ENCODE measurements around the gene CDH24.

Gene CDH24

DNA sequence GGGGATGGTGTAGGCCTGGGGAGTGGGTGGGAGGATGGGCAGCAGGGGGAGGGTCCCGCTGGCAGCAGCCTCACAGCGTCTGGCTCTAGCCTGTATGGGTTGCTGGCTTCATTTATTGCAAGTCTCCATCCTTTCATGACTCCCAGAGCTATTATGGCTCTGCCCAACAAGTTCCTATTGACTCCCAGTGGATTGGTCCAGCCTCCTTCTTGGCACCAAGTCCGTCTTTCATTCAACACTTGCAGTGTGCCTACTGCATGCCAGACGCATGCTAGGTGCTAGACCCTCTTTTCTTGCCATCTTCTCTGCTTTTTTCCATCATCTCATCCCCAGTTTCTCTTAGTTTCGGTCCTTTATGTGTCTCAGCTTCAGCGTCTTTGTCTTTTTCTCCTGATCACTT is 14.2 kb downstream of the CDH24 start:
- no peak for DNase-seq

DNA sequence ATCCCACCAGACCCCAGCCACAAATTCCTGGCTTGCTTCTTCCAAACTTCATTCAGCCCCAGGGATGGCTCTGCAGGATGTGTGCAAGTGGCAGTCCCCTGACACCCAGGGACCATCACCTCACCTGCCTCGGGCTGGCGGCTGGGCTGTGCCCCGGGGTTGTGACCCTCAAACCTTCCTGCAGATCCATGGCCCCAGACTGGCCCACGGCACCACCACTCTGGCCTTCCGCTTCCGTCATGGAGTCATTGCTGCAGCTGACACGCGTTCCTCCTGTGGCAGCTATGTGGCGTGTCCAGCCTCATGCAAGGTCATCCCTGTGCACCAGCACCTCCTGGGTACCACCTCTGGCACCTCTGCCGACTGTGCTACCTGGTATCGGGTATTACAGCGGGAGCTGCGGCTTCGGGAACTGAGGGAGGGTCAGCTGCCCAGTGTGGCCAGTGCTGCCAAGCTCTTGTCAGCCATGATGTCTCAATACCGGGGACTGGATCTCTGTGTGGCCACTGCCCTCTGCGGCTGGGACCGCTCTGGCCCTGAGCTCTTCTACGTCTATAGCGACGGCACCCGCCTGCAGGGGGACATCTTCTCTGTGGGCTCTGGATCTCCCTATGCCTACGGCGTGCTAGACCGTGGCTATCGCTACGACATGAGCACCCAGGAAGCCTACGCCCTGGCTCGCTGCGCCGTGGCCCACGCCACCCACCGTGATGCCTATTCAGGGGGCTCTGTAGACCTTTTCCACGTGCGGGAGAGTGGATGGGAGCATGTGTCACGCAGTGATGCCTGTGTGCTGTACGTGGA is 15.0 kb downstream of the CDH24 start, which contains the start of gene PSMB11:
TSS of gene PSMB11 (plus strand) at position 51 of the 804 bp plus-strand sequence. CDS start at position 65, 14 bp downstream.
- DNase-seq: no peak

DNA sequence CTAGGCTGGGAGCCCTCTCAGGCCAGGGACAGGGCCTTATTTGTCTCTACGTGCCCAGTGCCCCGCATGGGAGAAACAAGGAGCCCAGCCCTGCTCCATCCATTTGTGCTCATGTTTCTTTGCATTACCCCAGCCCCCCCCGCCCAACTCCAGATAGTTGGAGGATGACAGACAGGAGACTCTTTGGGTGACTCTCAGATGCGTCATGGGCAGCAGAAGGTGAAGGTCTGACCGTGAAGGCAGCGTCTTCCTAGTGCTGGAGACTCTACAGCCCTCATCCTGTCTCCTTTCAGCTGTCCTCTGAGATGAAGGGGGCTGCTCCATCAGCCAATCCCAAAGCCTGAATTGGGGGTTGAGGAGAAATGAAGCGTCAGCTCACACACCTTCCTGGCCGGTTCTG is 15.6 kb downstream of the CDH24 start:
- DNase-seq: no peak

DNA sequence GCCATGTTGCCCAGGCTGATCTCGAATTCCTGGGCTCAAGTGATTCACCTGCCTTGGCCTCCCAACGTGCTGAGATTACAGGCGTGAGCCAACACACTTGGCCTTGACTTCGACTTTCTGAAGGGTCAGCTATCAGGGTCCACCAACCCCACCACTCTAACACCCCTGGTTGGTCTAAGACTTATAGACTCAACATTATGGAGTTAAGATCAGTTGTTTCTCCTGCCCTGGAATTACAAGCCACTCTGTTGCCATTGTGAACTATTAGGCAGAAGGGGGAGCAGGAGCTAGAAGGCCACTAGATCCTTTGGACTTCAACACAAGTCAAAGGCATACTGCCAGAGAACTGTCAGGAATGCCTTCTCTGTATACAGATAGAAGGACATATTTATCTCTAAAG is 17.2 kb downstream of the CDH24 start:
- DNase-seq: no peak

DNA sequence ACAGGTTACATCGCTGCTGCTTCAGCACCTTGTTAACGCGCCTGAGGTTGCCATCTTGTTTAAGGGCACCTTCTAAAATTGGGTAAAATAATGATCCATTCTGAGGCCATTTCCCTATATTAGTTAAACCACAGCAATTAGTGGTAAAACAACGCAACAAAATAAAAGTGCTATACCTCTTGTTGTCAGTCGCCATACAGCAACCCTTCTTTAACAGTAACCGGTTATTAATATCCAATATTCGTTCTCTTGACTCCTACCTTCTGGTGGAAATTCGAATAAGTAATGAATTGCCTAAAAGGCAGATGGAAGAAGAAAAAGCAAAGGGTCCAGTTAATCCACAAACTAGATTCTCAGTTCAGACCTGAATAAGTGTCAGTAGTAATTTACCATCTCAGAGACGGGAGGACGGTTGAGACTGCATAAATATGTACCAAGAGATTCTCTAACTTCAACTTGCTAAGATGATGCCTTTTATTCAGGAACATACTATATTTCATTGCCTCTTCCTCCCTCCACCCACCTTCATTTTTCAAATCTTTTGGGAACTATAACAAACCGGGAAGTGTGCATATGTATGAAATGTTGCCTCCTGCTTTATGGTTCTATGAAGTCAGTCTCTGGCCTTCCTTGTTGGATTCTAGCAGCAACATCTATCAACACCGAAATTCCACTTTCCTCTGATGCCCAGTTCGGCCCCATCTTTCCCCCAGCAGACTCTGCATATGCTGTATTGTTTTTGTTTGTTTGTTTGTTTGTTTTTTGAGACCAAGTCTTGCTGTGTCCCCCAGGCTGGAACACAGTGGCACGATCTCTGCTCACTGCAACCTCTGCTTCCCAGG is 21.8 kb downstream of the CDH24 start:
- no peak for DNase-seq

DNA sequence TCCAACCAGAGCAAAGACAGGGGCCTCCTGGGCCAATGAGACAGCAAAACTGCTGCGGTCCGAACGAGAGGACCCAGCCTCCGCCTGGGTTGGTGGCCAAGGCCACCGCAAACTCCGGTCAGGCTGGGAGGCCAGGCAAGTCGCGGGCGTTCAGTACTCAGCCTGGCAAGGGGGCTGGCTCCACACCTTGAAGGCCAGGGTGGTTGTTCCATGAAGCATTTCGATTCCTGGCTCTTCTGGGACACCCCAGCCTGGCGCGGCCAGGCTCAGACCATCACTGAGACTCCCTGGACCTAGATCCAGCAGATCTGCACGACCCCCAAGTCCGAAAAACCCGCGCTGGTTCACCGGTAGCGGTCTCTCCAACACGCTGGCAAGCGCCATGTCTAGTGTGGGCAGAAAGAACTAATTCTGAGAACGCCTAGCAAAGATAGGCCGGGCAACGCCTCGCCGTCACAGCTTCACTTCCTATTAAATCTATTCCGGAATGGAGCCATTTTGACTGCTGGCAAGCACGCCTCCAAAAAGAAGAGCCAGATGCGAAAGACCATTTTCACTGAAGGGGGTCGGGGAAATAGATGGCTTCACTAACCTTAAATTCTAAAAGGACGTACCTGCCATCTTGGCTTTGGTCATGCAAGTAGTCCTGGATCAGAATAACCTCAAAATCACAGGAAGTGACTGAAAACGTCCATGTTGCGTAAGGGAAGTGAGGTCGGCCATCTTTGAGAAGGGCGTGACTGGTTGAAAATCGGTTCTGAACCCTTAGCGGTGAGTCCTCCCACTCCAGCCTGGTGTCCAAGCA is 22.6 kb downstream of the CDH24 start, which contains the start of gene PSMB5:
TSS of gene PSMB5 (minus strand) at position 403 of the 805 bp plus-strand sequence. CDS start at position 384, 19 bp downstream.
- DNase-seq: peak; percentile 83

DNA sequence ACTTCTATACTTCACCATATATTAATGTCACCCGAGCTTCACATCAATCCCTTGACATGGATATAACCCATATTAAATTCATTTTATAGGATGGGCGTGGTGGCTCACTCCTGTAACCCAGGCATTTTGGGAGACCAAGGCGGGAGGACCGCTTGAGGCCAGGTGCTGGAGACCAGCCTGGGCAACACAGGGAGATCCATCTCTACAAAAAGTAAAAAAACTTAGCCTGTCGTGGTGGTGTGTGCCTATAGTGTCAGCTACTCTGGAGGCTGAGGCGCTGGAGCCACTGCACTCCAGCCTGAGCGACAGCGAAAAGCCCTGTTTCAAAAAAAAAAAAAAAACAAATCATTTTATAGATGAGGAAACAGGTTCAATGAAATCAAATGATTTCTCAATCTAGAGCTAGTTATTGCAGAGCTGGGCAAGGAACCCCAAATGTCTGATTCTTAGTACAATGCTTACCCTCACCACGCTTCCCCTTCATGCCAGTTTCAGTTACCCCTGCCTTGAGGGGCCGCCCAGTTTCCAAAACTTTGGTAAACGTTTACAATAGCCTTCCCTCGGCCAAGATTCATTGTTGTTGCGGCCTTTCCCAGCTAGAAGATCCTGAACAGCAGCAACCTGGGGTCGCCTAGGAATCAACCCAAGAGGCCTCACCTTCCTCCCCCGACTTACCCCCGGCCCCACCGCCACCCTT is 23.4 kb downstream of the CDH24 start:
- no peak for DNase-seq

DNA sequence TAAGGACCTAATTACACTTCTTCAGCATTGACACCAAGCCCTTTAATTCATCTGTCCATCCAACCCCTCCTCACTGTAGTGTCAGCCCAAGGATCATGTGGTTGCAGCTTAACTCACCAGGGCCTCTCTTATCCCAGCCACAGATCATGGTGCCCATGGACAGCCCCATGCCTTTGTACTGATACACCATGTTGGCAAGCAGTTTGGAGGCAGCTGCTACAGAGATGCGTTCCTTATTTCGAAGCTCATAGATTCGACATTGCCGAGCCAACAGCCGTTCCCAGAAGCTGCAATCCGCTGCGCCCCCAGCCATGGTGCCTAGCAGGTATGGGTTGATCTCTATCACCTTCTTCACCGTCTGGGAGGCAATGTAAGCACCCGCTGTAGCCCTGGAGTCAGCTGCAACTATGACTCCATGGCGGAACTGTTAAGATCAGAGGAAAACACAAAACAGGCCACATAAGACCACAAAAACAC is 24.0 kb downstream of the CDH24 start:
- DNase-seq: no peak

DNA sequence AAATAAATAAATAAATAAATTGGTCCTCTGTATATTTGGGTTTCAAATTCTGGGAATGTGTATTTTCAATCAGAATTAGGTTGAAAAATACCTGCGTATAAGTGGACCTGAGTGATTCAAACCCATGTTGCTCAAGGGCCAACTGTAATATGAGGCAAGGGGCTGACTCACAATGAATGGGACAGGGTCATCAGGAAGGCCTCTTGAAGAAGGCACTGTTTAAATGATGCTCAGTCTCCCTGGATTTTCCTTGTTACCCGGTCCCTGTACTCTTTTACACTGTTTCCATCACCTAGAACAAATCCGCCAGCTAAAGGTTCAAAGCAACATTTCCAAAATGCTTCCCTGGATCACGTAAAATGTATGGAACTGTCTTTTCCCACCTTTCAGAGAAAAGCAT is 26.4 kb downstream of the CDH24 start:
- no peak for DNase-seq

DNA sequence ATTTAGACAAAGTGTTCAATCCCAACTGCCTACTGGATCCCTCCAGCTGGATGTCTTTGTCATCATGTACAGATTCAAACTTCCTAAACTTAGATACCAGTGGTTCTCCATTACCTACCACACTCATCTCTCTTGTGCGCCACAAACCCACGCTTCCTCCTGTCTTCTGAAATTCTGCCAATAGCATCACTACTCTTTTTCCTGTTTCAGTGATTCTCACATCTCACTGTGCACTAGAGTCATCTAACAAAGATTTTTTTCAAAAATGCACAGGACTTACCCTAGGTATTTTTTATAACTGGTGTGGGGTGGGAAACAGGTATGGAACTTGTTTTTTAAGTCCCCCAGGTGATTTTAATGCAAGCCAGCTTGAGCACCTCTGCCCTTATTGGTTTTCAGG is 28.5 kb downstream of the CDH24 start:
- DNase-seq: no peak

DNA sequence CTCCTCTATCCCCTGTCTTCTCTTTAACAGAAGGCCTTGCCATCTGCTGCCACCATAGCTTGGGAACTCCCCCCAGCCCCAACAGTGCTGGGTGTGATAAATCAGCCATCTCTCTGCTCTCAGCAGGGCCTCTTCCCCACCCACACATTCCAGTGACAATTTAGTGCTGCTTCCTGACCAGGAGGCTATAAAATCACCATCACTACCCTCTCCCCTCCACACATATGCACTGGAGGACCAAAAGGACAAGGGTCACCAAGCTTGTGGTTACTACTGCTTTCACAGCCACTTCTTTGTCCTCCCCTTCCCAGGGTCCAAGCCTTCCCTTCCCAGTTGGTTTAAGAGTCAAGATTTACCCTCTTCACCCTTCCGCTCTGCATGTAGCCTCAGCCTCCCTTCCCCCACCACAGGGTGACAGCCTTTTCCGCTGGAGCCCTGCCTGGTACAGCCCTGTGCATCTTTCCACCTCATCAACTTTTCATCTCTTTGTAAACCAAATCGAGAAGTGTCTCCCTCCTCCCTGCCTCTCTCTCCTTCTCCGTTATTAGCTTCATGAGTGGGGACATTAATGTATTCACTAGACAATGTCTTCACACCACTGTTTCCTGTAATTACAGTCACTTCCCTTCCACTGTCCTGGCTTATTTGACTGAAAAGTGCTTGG is 32.0 kb downstream of the CDH24 start:
- DNase-seq: no peak

DNA sequence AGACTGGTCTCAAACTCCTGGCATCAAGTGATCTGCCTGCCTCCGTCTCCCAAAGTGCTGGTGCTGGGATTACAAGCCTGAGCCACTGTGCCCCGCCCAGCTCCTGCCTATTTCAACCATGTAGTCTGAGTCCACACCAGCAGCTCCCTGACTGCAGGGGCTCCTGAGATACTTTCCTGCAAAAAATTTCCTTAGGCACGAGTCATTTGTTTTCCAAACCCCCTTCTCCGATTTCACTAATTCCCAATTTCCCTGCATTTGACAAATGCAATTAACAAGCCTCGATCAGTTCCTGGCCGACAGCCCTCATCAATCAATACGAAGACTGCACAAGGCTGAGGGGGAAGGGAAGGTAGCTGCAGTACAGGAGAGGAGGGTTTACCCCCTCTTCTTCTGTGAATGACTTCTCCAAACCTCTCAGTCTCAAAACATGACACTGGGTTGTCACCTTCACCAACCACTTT is 32.7 kb downstream of the CDH24 start:
- DNase-seq: no peak

DNA sequence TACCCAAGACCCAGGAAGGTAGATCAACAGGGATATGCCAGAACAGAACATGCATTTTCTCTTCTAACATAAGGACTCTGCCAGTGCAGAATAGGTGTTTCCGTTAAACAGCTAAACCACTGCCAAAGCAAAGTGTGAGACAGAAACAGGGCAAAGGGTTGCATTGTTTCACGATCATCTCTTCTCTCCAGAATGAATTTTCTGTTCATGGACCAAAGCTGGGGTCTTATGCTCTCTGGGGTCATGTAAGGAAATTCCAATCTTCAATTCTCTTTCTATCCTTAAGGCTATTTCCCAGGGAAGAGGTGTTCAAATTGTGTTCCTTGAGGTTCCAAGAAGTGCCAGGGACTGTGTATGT is 33.5 kb downstream of the CDH24 start:
- DNase-seq: no peak

DNA sequence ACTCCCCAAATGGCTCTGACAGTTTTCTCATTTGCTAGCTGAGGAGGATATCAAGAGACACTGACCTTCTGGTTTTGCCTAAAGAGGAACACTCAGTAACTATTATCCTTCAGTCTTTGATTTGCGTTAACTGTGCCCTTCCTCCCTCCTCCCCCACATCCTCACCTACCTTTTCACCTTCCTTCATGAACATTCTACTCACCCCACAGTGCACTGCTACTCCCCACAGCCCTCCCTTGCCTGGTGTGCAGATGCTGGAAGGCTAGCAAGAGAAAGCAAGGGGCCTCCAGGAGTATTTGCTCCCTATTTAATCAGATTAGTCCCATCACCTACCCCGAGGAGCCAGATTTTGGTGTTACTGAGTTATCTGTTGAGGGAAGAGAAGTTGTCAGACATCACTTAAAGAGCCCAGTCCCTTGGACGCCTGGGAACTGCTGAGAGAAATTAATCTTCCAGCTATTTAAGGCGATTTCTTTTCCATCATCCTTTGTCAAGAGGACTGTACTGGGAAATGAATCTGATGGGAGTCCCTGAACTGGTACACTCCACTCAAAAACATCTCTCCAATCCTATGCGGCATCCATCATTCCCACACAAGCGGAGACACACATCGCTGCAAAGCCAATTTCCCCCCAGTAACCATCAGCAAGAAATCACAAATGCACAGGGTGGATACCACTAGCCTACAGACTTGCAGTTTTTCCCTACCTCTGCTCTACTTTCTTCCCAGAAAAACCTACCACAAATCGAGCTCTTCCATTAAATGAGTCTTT is 34.1 kb downstream of the CDH24 start:
- no peak for DNase-seq

DNA sequence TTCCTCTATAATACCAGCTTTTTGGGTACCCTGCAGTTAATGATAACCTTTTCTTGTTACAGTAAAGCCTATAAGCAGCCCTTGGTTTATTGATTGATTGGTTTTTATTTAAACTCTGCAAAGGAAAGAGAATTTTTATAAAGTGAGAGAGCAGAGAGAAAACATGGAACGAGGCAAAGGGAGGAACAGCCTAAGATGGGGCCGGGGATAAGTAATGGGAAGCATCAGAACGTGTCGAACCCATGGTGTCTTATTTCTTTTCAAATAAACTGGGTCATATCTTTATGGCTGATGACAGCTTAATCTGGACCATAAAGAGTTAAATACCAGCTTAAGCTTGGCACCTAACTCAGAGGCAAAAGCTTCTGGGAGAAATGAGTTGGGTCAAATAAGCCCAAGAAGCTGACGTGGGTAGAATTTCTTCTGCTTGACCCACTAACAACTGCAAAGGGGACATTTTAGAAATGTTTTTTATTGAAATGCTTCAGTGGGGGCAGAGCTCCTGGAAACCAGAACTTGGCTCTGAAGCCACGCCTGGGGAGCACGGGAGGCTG is 35.4 kb downstream of the CDH24 start:
- DNase-seq: no peak

DNA sequence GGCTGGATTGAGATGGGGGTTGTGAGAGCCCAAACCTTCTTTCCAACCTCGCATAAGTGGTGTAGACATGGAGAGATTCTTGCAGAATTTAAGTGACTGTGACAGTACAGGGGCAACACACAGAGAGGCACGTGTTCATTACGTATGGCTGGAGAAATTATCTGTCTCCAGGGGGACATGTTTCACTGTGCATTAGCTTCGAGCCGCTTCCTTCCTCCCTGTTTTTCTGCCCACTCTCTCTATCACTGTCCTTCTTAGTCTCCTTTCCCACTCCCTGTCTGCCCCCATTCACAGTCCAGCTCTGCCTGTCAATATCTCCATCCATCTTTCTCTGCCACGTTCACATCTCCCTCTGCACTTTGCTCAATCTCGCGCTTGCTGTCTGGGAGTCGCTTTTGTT is 35.9 kb downstream of the CDH24 start:
- no peak for DNase-seq

DNA sequence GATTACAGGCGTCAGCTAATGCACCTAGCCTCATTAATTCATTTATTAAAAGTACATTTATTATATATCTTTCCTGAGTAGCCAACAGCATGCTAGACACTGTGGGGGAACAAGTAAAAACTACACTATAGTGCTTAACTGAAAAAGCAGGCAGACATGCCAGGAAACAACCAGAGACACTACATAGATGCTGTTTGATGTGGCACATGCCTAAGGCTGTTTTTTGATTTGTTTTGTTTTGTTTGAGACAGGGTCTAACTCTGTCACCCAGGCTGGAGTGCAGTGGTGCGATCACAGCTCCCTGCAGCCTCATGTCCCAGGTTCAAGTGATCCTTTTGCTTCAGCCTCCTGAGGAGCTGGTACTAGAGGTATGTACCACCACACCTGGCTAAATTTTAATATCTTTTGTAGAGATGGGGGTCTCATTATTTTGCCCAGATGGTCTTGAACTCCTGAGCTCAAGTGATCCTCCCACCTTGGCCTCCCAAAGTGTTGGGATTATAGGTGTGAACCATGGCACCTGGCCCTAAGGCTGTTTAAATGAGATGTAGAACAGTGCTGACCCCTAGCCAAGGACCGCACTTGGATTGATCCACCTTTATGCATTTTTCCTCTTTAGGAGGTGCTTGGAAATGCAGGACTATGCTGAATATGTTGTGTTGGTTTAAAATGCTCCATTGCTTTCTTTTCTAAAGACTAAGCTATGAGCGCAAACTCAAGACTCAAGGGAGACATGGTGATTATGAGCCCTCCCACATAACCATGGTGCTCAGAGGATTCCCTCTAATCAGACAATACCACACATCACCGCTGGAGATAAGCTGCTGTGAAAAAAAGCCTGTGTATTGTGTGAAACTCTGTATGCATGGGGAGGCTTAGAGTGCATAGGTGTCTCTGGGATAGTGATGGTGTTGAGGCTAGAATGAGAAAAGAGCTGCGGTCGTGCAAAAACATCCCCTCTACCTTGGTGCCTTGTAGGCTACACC is 36.9 kb downstream of the CDH24 start:
- no peak for DNase-seq

DNA sequence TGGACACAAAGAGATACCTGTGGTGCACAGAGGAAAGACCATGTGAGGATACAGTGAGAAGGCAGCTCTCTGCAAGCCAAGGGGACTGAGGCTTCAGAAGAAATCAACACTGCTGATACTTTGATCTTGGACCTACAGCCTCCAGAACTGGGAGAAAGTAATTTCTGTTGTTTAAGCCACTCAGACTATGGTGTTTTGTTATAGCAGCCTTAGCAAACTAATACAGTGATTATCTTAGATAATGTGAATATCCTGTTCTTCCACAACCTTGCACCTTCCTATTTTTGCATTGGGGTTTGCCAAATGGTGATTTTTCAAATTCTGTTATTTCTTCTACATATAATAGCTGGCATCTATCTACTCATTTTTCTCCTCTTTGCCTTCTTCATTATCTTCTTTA is 39.2 kb downstream of the CDH24 start:
- no peak for DNase-seq

DNA sequence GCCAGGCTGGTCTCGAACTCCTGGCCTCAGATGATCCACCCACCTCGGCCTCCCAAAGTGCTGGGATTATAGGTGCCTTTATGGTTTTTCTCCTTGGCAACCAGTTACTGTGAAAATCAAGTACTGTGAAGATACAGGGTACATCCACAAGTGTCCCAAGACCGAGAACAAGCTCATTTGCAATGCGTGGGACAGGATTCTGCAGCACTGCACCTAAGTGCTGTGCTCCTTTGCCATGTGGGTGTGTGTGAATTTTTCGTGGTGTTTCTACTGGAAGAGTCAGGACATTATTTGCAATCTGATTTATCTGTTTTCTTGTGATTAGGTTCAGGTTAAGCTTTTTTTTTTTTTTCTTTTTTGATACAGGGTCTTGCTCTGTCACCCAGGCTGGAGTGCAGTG is 40.2 kb downstream of the CDH24 start:
- DNase-seq: no peak
